Endothelial cell of umbilical vein (primary cell): ENCODE results near the gene RAD51B. TPM values are rescaled to one million over a fixed set of nuclear protein-coding genes. Genes with fewer than 3 reads are reported as not detected.

Source experiments
- BruUV-seq: library from RNA; stranded (reverse); fragments of 400-500 nt; replicated peaks from 2 replicates; lab custom pipeline; 2021; lab: Mats Ljungman, UMichigan
- CTCF ChIA-PET: fragments of 300-600, 350-600 bp; sonication (Branson Sonifier 250); formaldehyde crosslinking; loops from one replicate; lab custom pipeline; 2021; ENCODE audit warnings: antibody characterized with exemption, inconsistent platforms; lab: Charles Lee
- POLR2A ChIA-PET: fragments of 300-600, 350-600 bp; sonication (Branson Sonifier 250); formaldehyde crosslinking; loops from one replicate; lab custom pipeline; 2021; ENCODE audit warnings: antibody characterized with exemption, inconsistent platforms; lab: Charles Lee
- DNase-seq: peaks from one replicate; pipeline ENCODE4 v3.0.0-alpha.2; 2011; ENCODE audit warnings: low read depth, low spot score
- FAIRE-seq: peaks from 2 replicates; lab custom pipeline; 2011; peaks lifted over from hg19 to GRCh38; lab: Jason Lieb, UNC
- H2AFZ ChIP-seq: 2 replicates; pipeline ENCODE4 v1.6.0; 2012; ENCODE audit warnings: low read depth, low read length, control low read depth, inconsistent platforms
- H3K27ac ChIP-seq: 2 replicates; pipeline ENCODE4 v1.5.1; 2011; ENCODE audit warnings: low read depth, mild to moderate bottlenecking, control low read depth, low read length, moderate library complexity; ENCODE audit not compliant: insufficient read depth
- H3K27me3 ChIP-seq, 2 experiments: 2 replicates each; pipeline versions ENCODE4 v1.6.0 to v1.6.1; 2011; ENCODE audit warnings: low read length in 2 of 2, mixed read lengths in 1 of 2; ENCODE audit not compliant: control insufficient read depth in 2 of 2, insufficient read depth in 2 of 2
- H3K36me3 ChIP-seq, 2 experiments: 2 replicates in 1 of 2; 3 replicates in 1 of 2; pipeline ENCODE4 v1.5.1; 2011; ENCODE audit warnings: low read length in 2 of 2, mild to moderate bottlenecking in 1 of 2, moderate library complexity in 1 of 2; ENCODE audit not compliant: control insufficient read depth in 2 of 2, insufficient read depth in 2 of 2; ENCODE audit errors: extremely low read depth in 1 of 2
- H3K4me1 ChIP-seq: 3 replicates; pipeline ENCODE4 v1.5.1; 2011; ENCODE audit warnings: mild to moderate bottlenecking, low read length; ENCODE audit not compliant: control insufficient read depth, insufficient read depth; ENCODE audit errors: extremely low read depth
- H3K4me2 ChIP-seq: 2 replicates; pipeline ENCODE4 v1.6.1; 2011; ENCODE audit warnings: low read length, control low read depth, mixed read lengths; ENCODE audit not compliant: insufficient read depth
- H3K4me3 ChIP-seq, 3 experiments: fragments of 200-600 bp in 1 of 3; sonication (generic), shearing (Covaris generic) in 1 of 3; replicated peaks in 1 of 3; 2 replicates each; pipeline ENCODE4 v1.5.1; 2011 to 2016; ENCODE audit warnings: control low read depth in 3 of 3, low read length in 3 of 3, mild to moderate bottlenecking in 2 of 3, inconsistent platforms in 1 of 3, low read depth in 1 of 3, moderate library complexity in 1 of 3; ENCODE audit not compliant: insufficient read depth in 1 of 3
- H3K79me2 ChIP-seq: 2 replicates; pipeline ENCODE4 v1.6.0; 2012; ENCODE audit warnings: low read length, inconsistent platforms; ENCODE audit not compliant: control insufficient read depth, insufficient read depth
- H3K9ac ChIP-seq: replicated peaks from 2 replicates; pipeline ENCODE3; 2011; ENCODE audit warnings: low read length, control low read depth; ENCODE audit not compliant: insufficient read depth; ENCODE audit errors: extremely low read depth
- H3K9me1 ChIP-seq: replicated peaks from 3 replicates; pipeline ENCODE4 v1.6.0; 2011; ENCODE audit warnings: mild to moderate bottlenecking, low read length; ENCODE audit not compliant: control insufficient read depth, insufficient read depth; ENCODE audit errors: extremely low read depth
- H3K9me3 ChIP-seq: replicated peaks from 2 replicates; pipeline ENCODE4 v1.5.1; 2012; ENCODE audit warnings: low read length, inconsistent platforms; ENCODE audit not compliant: control insufficient read depth, insufficient read depth
- H4K20me1 ChIP-seq: replicated peaks from 2 replicates; pipeline ENCODE3; 2011; ENCODE audit warnings: mild to moderate bottlenecking, low read length; ENCODE audit not compliant: control insufficient read depth, insufficient read depth; ENCODE audit errors: extremely low read depth
- CTCF ChIP-seq, 2 donors: IDR thresholded peaks; 1 replicate in 1 of 2; 2 replicates in 1 of 2; pipeline ENCODE4 v1.5.1; 2011; ENCODE audit warnings: low read length in 2 of 2, mild to moderate bottlenecking in 2 of 2, moderate library complexity in 2 of 2, control low read depth in 1 of 2, inconsistent platforms in 1 of 2, low read depth in 1 of 2; ENCODE audit not compliant: insufficient read depth in 1 of 2; ENCODE audit errors: extremely low read depth in 1 of 2
- EZH2 ChIP-seq: IDR thresholded peaks from 2 replicates; pipeline ENCODE4 v1.6.1; 2012; ENCODE audit warnings: borderline replicate concordance, low read depth, mild to moderate bottlenecking, moderate library complexity, low read length, inconsistent platforms; ENCODE audit not compliant: severe bottlenecking
- FOS ChIP-seq: IDR thresholded peaks from 2 replicates; pipeline ENCODE4 v1.6.1; 2011; ENCODE audit warnings: mild to moderate bottlenecking, low read length, moderate library complexity, borderline replicate concordance; ENCODE audit not compliant: insufficient read depth
- GATA2 ChIP-seq: IDR thresholded peaks from 2 replicates; pipeline ENCODE4 v1.7.0; 2011; ENCODE audit warnings: low read depth, mild to moderate bottlenecking, moderate library complexity, mixed read lengths, low read length; ENCODE audit not compliant: insufficient read length, insufficient read depth
- JUN ChIP-seq: IDR thresholded peaks from 2 replicates; pipeline ENCODE4 v1.6.1; 2011; ENCODE audit warnings: borderline replicate concordance, low read depth; ENCODE audit not compliant: insufficient read length, insufficient read depth
- MAX ChIP-seq: IDR thresholded peaks from 2 replicates; pipeline ENCODE4 v1.6.1; 2011; ENCODE audit not compliant: insufficient read depth, insufficient read length
- MYC ChIP-seq: IDR thresholded peaks from one replicate; pipeline ENCODE4 v1.6.1; 2011; ENCODE audit warnings: mild to moderate bottlenecking, low read depth, low read length
- POLR2A ChIP-seq: IDR thresholded peaks from 2 replicates; pipeline ENCODE4 v1.6.1; 2012; ENCODE audit warnings: low read depth, mild to moderate bottlenecking, control low read depth, low read length
- POLR2AphosphoS5 ChIP-seq: IDR thresholded peaks from 2 replicates; pipeline ENCODE4 v1.6.1; 2012; ENCODE audit warnings: low read depth, mild to moderate bottlenecking, control low read depth, low read length, moderate library complexity; ENCODE audit not compliant: insufficient read depth
- dilution Hi-C: fragments of 300-500 bp; cut with MboI; formaldehyde crosslinking; loops from one replicate; pipeline ENCODE4 v1.15.0; 2019; ENCODE audit warnings: low sequenced_read_pairs; ENCODE audit not compliant: extremely low pct_ligation_motif_present
- intact Hi-C: fragments of 100-400 bp; cut with micrococcal nuclease; formaldehyde crosslinking; loops from one replicate; pipeline ENCODE4 v1.10.0; 2022
- polyA plus RNA-seq, 4 experiments: library from polyadenylated mRNA; depleted of rRNA in 3 of 4; stranded (reverse) in 3 of 4; unstranded in 1 of 4; fragments of >200 nt; gene quantifications; 2 replicates each; pipeline versions ENCODE4 v1.2.1 to v1.2.3, GENCODE V29; 2011 to 2012; ENCODE audit warnings: missing spikeins in 1 of 4
- total RNA-seq: library from RNA; stranded (reverse); gene quantifications from 2 replicates; pipeline ENCODE4 v1.2.3, GENCODE V29; 2021

RAD51B gene
- total and polyA plus RNA-seq, 2 donors (not counting 3 experiments of a cell fraction or from before 2014, with no cell fraction given) = 3.9 to 19.0 TPM

- intact Hi-C loops (no loop called here), dilution Hi-C loops (no loop called here)
- no peak for FAIRE-seq
- ChIA-PET CTCF (no interaction called here), POLR2A (interaction anchor here (1.0 kb wide), 1 partner anchor 69 kb away, joined by 3 read pairs; the partner anchor contains the start of gene ZFP36L1)
- peak; percentile 53 for DNase-seq
- TF ChIP-seq EZH2 = no peak
- no peak for TF ChIP-seq POLR2AphosphoS5
- no peak for TF ChIP-seq GATA2
- TF ChIP-seq MYC = no peak
- TF ChIP-seq CTCF (IDR thresholded peaks at IDR 0.05; ENCODE audit: extremely low read depth in 1 of 2, insufficient read depth in 1 of 2, low read depth in 1 of 2, low read length in 2 of 2) = no peak
- TF ChIP-seq MAX = no peak
- TF ChIP-seq FOS = no peak
- no peak for TF ChIP-seq JUN
- TF ChIP-seq POLR2A = no peak
- no peaks in the 10 kb centered on the region for H3K79me2 ChIP-seq
- H3K4me3 ChIP-seq = no peak overlapping the region
- no TSS peak for BruUV-seq
- H3K36me3 ChIP-seq = no peaks in the 10 kb centered on the region
- H4K20me1 ChIP-seq = no peaks in the 10 kb centered on the region
- H3K4me2 ChIP-seq = no peak overlapping the region
- H3K27ac ChIP-seq = no peak overlapping the region
- H3K9me1 ChIP-seq = no peaks in the 10 kb centered on the region
- no peaks in the 10 kb centered on the region for H3K27me3 ChIP-seq
- H2AFZ ChIP-seq = no peak overlapping the region
- peaks cover 15% of the 10 kb centered on the region for H3K4me1 ChIP-seq
- no peak overlapping the region for H3K9ac ChIP-seq
- no peaks in the 10 kb centered on the region for H3K9me3 ChIP-seq
Observed at GRCh38 chr14:68723808-68724268, 904.3 kb downstream of the RAD51B start.
